Measurements from ENCODE around the gene PANK3.
"Not testable (repeated sequence)": the region's sequence is repeated elsewhere in the genome, so short reads cannot be mapped to it uniquely, and the experiment has no call there.

Gene PANK3

GRCh38 chr5:168578538-168579487 is at the start of gene PANK3:
PANK3 (minus strand) TSS chr5:168579368; CDS start chr5:168579283, 85 bp downstream.
- no peak for FAIRE-seq

DNA sequence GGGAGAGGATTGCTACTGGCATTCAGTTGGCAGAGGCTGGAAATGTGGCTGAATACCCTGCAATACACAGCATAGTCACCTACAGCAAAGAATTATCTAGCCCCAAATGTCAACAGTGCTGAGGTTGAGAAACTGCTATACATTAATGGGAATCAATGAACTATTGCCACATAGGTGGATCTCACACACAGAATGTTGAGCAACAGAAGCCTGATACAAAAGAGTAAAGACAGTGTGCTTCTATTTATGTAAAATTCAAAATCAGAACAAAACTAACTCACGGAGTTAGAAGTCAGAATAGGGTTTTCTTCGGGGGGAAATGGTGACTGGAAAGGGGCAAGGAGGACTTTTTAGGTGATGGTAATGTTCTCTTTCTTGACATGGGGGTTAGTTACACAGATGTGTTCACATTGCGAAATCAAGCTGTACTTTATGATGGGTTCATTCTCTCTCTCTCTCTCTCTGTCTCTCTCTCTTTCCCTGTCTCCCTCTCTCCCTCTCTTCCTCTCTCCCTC is 45.7 kb upstream of the PANK3 start:
- no peak for FAIRE-seq

- no peak for FAIRE-seq
Observed at GRCh38 chr5:168620807-168621206, 41.6 kb upstream of the PANK3 start.

- FAIRE-seq: no peak
Observed at GRCh38 chr5:168614661-168615060, 35.5 kb upstream of the PANK3 start.

- FAIRE-seq: no peak
Observed at GRCh38 chr5:168613996-168614395, 34.8 kb upstream of the PANK3 start.

DNA sequence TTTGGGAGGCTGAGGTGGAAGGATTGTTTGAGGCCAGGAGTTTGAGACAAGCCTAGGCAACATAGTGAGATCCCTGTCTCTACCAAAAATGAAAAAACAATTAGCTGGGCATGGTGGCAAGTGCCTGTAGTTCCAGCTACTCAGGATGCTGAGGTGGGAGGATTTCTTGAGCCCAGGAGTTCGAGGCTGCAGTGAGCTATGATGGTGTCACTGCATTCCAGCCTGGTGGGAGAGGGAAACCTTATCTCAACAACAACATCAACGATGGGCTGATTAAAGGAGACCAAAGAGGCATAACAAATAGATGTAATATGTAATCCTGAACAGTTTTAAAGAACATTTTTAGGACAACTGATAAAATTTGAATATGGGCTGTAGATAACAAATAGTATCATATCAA is 34.2 kb upstream of the PANK3 start:
- no peak for FAIRE-seq

DNA sequence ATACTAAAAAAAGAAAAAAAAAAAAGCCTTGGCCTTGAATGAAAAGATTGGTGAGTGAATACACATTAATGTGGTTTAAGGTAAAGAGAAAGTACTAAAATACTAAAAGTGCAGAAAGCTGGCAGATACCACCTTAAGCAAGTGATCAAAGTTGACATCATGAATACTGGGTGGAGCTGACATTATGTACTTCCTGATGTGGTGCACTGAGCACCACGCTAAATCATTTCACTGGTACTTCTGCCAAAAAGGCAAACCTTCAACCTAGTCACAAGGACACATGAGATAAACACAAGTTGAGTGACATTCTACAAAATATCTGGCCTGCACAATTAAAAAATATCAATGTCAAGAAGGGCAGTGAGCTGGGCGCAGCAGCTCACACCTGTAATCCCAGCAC is 33.8 kb upstream of the PANK3 start:
- peak; percentile 51 for FAIRE-seq

DNA sequence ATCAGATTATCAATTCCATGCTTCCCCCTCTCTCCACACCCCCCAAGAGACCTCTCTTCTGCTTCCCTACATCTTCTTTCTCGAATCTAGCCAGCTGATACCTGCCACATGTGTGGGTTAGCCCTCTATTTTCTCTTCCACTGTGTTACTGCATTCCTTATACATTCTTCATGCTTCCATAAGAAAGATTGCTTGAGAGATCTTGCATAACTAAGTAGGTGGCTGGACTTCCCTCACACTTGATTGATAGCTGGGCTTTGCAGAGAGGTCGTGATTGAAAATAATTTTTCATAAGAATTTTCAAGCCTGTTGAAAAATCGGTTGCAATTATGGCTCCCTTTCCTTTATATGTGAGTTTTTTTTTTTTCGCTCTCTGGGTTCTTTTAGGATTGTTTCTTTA is 33.0 kb upstream of the PANK3 start:
- no peak for FAIRE-seq

- FAIRE-seq: no peak
Observed at GRCh38 chr5:168611165-168611564, 32.0 kb upstream of the PANK3 start.

DNA sequence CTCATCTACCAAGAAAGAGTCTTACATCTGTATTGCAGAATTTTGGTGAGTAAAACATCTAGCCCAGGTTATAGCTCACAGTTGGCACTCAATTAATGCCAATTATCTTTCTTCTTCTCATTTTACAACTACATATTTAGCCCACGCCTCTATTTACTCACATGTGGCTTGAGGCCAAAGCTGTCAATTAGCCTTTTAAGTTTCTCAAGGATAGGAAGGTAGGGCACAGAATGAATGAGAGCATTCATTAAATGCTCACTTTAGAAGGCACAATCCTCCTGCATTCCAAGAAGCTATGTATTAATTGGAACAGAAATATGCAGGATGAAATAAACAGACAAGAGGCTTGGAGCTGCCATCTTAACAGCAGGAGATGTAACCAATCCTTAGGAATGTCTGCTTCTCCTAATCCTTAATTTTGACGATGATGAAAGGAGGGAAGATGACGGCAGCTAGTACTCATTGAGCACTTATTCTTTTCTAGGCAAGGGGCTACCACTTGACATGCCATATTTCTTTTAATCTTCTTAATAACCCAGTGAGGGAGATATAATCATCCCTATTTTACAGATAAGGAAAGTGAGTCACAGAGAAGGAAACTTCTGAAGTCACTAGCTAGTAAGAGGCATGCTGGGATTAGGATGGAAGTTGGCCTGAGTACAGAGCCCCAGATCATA is 30.8 kb upstream of the PANK3 start:
- FAIRE-seq: no peak

GRCh38 chr5:168608821-168609220 is 29.7 kb upstream of the PANK3 start:
- FAIRE-seq: no peak

GRCh38 chr5:168608386-168608785 is 29.2 kb upstream of the PANK3 start:
- no peak for FAIRE-seq

DNA sequence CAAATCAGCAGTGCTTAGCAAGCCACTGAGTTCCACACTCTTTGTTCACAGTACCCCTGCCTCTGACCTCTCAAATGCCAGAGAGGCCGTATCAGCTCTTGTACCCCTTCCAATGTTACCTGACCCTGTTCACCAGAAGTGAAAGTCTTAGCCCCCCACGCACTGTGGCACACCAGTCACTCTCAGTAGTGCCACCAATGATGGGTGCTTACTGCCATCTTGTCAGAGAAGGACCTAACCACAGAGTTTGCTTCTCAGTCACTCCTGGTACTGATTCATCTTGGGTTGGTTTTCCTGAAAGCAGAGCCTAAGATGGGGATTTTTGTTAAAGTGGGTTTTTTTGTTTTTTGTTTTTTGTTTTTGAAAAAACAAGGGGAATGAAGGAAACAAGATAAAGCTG is 28.8 kb upstream of the PANK3 start:
- FAIRE-seq: no peak

GRCh38 chr5:168606562-168606961 is 27.4 kb upstream of the PANK3 start:
- no peak for FAIRE-seq

DNA sequence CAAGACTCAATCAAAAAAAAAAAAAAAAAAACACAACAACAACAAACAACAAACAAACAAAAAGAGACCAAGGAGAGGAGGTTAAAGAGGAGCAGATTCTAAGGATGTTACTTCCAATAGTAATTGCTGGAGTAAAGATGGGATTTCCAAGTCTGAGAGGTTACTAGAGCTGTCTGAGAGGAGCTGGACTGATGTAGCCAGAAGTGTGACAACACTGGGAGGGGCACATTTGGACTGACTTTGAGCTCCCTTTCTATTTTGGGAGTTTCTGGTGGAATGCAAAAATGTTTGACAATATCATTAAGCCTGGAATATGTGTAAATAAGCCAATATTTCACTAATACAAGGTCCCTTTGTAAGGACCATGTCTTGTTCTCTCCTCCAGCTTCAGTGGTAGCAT is 25.3 kb upstream of the PANK3 start:
- no peak for FAIRE-seq

- no peak for FAIRE-seq
Observed at GRCh38 chr5:168603746-168604145, 24.6 kb upstream of the PANK3 start.

DNA sequence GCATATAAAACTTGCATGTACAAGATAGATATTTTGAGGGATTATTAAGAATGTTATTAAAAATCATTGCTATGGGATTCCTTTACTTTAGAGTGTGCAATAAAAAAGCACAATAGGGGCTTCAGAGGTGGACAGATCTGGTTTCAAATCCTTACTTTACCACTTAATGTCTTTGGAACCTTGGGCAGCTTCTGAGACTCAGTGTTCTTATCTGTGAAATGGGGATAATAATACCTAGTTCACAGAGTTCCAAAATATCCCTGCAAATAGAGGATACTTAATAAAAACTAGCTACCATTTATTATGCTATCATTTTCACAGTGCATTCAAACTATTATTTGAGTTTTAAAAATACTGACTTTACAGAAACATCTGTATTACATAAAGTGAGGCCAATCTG is 23.3 kb upstream of the PANK3 start:
- no peak for FAIRE-seq

- FAIRE-seq: no peak
Observed at GRCh38 chr5:168601972-168602371, 22.8 kb upstream of the PANK3 start.

DNA sequence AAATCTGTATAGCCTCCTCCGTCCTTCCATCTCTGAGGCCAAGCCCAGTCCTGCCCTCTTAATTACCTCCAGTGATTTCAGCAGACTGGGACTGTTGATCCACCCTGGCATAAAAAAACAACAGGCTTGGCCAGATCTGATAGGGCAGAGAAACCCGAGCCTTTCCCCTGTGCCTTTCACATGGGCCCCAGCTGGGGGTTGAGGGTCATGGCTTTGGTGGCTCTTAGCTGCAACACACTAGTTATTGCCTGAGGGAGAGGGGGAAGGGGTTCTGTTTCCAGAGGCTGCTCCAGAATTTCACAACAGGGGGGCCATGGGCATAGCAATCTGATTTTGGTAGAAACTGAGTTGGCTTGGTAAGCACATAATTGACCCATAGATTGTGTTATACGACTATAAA is 21.2 kb upstream of the PANK3 start:
- no peak for FAIRE-seq

DNA sequence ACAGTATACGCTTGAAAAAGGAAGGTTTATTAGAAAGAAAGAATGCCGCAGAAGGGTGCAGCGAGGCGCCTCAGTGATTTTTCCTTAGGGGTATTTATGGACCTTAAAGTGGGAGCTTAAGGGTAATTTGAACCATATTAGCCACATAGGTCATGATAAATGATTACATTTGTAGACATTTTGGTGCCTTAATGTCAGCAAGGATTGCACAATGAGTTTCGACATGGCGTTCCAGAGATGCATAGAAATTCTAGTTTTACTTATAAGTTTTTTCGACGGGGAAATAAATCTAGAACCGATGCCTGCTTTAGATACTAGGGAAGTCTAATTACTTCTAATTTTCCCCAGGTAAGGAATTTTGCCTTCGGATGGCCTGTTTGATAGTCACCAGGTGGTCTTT is 20.7 kb upstream of the PANK3 start:
- FAIRE-seq: no peak

DNA sequence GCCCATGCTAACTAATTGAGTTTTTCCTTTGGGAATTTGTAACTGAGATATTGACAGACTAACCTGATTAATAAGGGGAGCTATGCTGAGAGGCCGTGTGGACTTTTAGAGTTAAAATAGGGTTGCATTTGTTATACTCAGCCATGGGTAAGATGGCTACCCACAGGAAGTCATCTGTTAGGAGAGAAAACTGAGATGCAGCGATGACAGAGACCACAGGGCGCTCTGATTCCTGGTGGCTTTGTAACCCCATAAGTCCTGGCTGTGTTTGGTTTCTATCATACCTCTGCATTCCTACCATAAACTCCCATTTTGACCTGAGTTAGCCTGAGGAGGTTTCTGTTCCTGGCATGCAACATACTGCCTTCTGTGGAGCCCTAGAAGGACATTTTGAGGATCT is 19.5 kb upstream of the PANK3 start:
- no peak for FAIRE-seq

GRCh38 chr5:168596927-168597326 is 17.8 kb upstream of the PANK3 start:
- FAIRE-seq: no peak

DNA sequence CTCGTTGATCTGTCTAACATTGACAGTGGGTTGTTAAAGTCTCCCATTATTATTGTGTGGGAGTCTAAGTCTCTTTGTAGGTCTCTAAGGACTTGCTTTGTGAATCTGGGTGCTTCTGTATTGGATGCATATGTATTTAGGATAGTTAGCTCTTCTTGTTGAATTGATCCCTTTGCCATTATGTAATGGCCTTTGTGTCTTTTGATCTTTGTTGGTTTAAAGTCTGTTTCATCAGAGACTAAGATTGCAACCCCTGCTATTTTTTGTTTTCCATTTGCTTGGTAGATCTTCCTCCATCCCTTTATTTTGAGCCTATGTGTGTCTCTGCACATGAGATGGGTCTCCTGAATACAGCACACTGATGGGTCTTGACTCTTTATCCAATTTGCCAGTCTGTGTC is 17.0 kb upstream of the PANK3 start:
- FAIRE-seq: not testable (repeated sequence)

DNA sequence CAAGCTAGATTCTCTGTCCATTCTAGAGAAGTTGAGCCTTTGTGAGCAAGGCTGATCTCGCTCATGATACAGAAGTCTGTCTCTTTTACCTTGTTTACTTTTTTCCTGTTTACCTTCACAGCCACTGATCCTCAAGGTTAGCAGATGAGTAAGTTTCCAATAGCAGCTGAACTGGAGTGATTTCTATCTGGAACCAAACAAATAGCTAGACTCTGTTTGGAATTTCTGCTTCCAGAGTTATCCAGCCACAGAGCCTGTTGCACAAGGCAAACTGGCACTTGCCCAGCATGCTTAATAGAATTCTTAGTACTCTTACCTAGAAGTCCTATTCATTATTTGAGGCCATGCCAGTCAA is 12.8 kb upstream of the PANK3 start:
- FAIRE-seq: no peak

Measured in colon (tissue), 2 donors.